Endothelial cell (in vitro differentiated cells): ENCODE results near the gene BMERB1. TPM values are rescaled to one million over a fixed set of nuclear protein-coding genes. Genes with fewer than 3 reads are reported as not detected.

Source experiments
- DNase-seq: peaks from one replicate; pipeline ENCODE4 v3.0.0; 2021; ENCODE audit warnings: low spot score
- H3K27ac Mint-ChIP-seq: one replicate; pipeline ENCODE4 v1.8.0; 2021; ENCODE audit warnings: mixed read lengths, inconsistent platforms; ENCODE audit not compliant: unreplicated experiment
- H3K27me3 Mint-ChIP-seq: one replicate; pipeline ENCODE4 v1.8.0; 2021; ENCODE audit warnings: mild to moderate bottlenecking, moderate library complexity, mixed read lengths, inconsistent platforms; ENCODE audit not compliant: unreplicated experiment
- H3K36me3 Mint-ChIP-seq: one replicate; pipeline ENCODE4 v1.8.0; 2021; ENCODE audit warnings: mild to moderate bottlenecking, low read depth, mixed read lengths, inconsistent platforms; ENCODE audit not compliant: unreplicated experiment
- H3K4me1 Mint-ChIP-seq: one replicate; pipeline ENCODE4 v1.8.0; 2021; ENCODE audit warnings: mild to moderate bottlenecking, mixed read lengths, inconsistent platforms; ENCODE audit not compliant: unreplicated experiment
- H3K4me3 Mint-ChIP-seq: one replicate; pipeline ENCODE4 v1.8.0; 2021; ENCODE audit warnings: mild to moderate bottlenecking, mixed read lengths, inconsistent platforms; ENCODE audit not compliant: unreplicated experiment
- H3K9me3 Mint-ChIP-seq: one replicate; pipeline ENCODE4 v1.8.0; 2021; ENCODE audit warnings: mixed read lengths, inconsistent platforms; ENCODE audit not compliant: unreplicated experiment
- CTCF ChIP-seq: fragments of 200-600 bp; sonication (generic); IDR thresholded peaks from one replicate; pipeline ENCODE4 v1.5.0; 2021; ENCODE audit warnings: antibody characterized with exemption; ENCODE audit not compliant: unreplicated experiment
- total RNA-seq: library from RNA; stranded (reverse); fragmentation: NEBNext Ultra II Directional; extraction: Animal tissue kit (Norgen Biotek cat#: 25700); gene quantifications from one replicate; pipeline ENCODE4 v1.2.1, GENCODE V29; 2021; ENCODE audit not compliant: unreplicated experiment

The BMERB1 gene
- total RNA-seq, 1 donor from 2014 or later: 9.9 TPM

GRCh38 chr16:15443753-15444152 lies 9.4 kb downstream of the BMERB1 start:
- no peak for TF ChIP-seq CTCF
- Mint-ChIP-seq H3K4me1 (no peaks in the 10 kb centered on the region), H3K4me3 (no peak overlapping the region), H3K27ac (no peak overlapping the region), H3K36me3 (no peaks in the 10 kb centered on the region), H3K9me3 (peaks cover 8% of the 10 kb centered on the region), H3K27me3 (peaks cover 2% of the 10 kb centered on the region)
- no peak for DNase-seq

- no peak overlapping the region for H3K4me3 Mint-ChIP-seq
- H3K27ac Mint-ChIP-seq: no peak overlapping the region
- H3K27me3 Mint-ChIP-seq: peaks cover 2% of the 10 kb centered on the region
These were observed 9.9 kb downstream of the BMERB1 start for GRCh38 chr16:15444264-15444663.

GRCh38 chr16:15445450-15445849 lies 11.1 kb downstream of the BMERB1 start:
- no peak for TF ChIP-seq CTCF
- Mint-ChIP-seq H3K27ac (no peak overlapping the region), H3K9me3 (peaks cover 8% of the 10 kb centered on the region), H3K36me3 (no peaks in the 10 kb centered on the region), H3K27me3 (peaks cover 2% of the 10 kb centered on the region), H3K4me3 (no peak overlapping the region), H3K4me1 (no peaks in the 10 kb centered on the region)
- no peak for DNase-seq

More at GRCh38 chr16:15444264-15444663, 9.9 kb downstream of the BMERB1 start:
- no peak for TF ChIP-seq CTCF
- Mint-ChIP-seq H3K9me3 (peaks cover 8% of the 10 kb centered on the region), H3K36me3 (no peaks in the 10 kb centered on the region), H3K4me1 (no peaks in the 10 kb centered on the region)
- DNase-seq: no peak

- H3K36me3 Mint-ChIP-seq: no peaks in the 10 kb centered on the region
- H3K27ac Mint-ChIP-seq: no peak overlapping the region
- no peaks in the 10 kb centered on the region for H3K4me1 Mint-ChIP-seq
- no peak overlapping the region for H3K4me3 Mint-ChIP-seq
- peaks cover 8% of the 10 kb centered on the region for H3K9me3 Mint-ChIP-seq
- DNase-seq: no peak
- no peak for TF ChIP-seq CTCF
- peaks cover 2% of the 10 kb centered on the region for H3K27me3 Mint-ChIP-seq
These were observed 12.5 kb downstream of the BMERB1 start for GRCh38 chr16:15446901-15447300.

GRCh38 chr16:15450624-15451023 lies 16.2 kb downstream of the BMERB1 start:
- Mint-ChIP-seq H3K4me1 (peaks cover 12% of the 10 kb centered on the region), H3K27ac (no peak overlapping the region), H3K27me3 (no peaks in the 10 kb centered on the region), H3K4me3 (no peak overlapping the region), H3K36me3 (no peaks in the 10 kb centered on the region), H3K9me3 (peaks cover 1% of the 10 kb centered on the region)
- TF ChIP-seq CTCF: no peak
- no peak for DNase-seq
